HEK293 (cell line): ENCODE measurements around the gene NAP1L4.

Experiments
- SALL2 ChIP-seq: fragments of 450-650 bp; formaldehyde crosslinking; IDR thresholded peaks from 2 replicates; pipeline ENCODE4 v1.5.0; 2017; ENCODE audit warnings: missing biosample characterization, mild to moderate bottlenecking, missing genetic modification characterization, borderline replicate concordance
- ZNF274 ChIP-seq, 2 experiments: fragments of 200-500 bp in 1 of 2; fragments of 450-650 bp in 1 of 2; sonication (Bioruptor generic) in 1 of 2; formaldehyde crosslinking in 1 of 2; IDR thresholded peaks; 2 replicates each; pipeline versions ENCODE4 v1.5.1 to v1.6.1; 2014 to 2016; ENCODE audit warnings: borderline replicate concordance in 1 of 2, inconsistent platforms in 1 of 2, low read length in 1 of 2, missing biosample characterization in 1 of 2, missing genetic modification characterization in 1 of 2
- ZNF394 ChIP-seq: fragments of 450-650 bp; formaldehyde crosslinking; IDR thresholded peaks from 2 replicates; pipeline ENCODE4 v1.5.1; 2016; ENCODE audit warnings: missing biosample characterization, missing genetic modification characterization, mild to moderate bottlenecking, moderate library complexity, borderline replicate concordance
- ZNF510 ChIP-seq: fragments of 450-650 bp; formaldehyde crosslinking; IDR thresholded peaks from 2 replicates; pipeline ENCODE4 v1.5.1; 2018; ENCODE audit warnings: mild to moderate bottlenecking, missing genetic modification characterization, missing biosample characterization; ENCODE audit not compliant: insufficient replicate concordance
- ZNF585B ChIP-seq: fragments of 450-650 bp; formaldehyde crosslinking; IDR thresholded peaks from 2 replicates; pipeline ENCODE4 v1.5.1; 2016; ENCODE audit warnings: missing biosample characterization, missing genetic modification characterization
- ZSCAN30 ChIP-seq: fragments of 450-650 bp; IDR thresholded peaks from 2 replicates; pipeline ENCODE4 v1.5.1; 2018; ENCODE audit warnings: missing biosample characterization, mild to moderate bottlenecking, missing genetic modification characterization, moderate library complexity
- TF ChIP-seq, protein P1 (sequence below): IDR thresholded peaks from 2 replicates; pipeline ENCODE4 v1.6.1; 2011; ENCODE audit warnings: mild to moderate bottlenecking, low read depth, low read length, borderline replicate concordance
- TF ChIP-seq, protein P2 (sequence below): fragments of 450-650 bp; formaldehyde crosslinking; IDR thresholded peaks from 2 replicates; pipeline ENCODE4 v1.5.1; 2016; ENCODE audit warnings: missing biosample characterization, missing genetic modification characterization

DNA sequence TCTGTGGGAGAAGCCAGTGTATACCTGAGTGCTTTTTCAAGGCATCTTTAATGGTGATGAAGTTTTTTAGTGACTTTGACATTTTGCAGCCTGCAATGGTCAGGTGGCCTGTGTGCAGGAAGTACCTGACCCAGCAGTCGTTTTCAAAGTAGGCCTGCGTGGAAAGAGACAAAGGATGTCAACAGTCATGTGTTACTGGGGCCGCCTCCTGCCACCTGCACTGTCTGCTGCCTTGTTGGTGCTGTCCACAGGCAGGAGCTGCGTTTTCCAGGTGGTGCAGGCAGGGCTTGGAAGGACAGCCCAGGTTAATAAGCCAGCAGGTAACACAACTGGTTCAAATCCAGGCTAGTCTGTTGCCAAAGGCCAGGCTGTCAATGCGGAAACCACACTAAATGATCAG is 26.5 kb upstream of the NAP1L4 start:
- TF ChIP-seq ZNF585B (no peak), ZNF510 (tag by site-specific recombination) (no peak), ZSCAN30 (tag by site-specific recombination) (no peak), SALL2 (tag by site-specific recombination) (no peak), ZNF274 (IDR thresholded peaks at IDR 0.05; ENCODE audit: low read length) (no peak), ZNF274 (tag by site-specific recombination; IDR thresholded peaks at IDR 0.05; ENCODE audit: borderline replicate concordance) (no peak), ZNF394 (tag by site-specific recombination) (no peak)
- TF ChIP-seq, protein P1, sequence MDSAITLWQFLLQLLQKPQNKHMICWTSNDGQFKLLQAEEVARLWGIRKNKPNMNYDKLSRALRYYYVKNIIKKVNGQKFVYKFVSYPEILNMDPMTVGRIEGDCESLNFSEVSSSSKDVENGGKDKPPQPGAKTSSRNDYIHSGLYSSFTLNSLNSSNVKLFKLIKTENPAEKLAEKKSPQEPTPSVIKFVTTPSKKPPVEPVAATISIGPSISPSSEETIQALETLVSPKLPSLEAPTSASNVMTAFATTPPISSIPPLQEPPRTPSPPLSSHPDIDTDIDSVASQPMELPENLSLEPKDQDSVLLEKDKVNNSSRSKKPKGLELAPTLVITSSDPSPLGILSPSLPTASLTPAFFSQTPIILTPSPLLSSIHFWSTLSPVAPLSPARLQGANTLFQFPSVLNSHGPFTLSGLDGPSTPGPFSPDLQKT = no peak
- TF ChIP-seq, protein P2, sequence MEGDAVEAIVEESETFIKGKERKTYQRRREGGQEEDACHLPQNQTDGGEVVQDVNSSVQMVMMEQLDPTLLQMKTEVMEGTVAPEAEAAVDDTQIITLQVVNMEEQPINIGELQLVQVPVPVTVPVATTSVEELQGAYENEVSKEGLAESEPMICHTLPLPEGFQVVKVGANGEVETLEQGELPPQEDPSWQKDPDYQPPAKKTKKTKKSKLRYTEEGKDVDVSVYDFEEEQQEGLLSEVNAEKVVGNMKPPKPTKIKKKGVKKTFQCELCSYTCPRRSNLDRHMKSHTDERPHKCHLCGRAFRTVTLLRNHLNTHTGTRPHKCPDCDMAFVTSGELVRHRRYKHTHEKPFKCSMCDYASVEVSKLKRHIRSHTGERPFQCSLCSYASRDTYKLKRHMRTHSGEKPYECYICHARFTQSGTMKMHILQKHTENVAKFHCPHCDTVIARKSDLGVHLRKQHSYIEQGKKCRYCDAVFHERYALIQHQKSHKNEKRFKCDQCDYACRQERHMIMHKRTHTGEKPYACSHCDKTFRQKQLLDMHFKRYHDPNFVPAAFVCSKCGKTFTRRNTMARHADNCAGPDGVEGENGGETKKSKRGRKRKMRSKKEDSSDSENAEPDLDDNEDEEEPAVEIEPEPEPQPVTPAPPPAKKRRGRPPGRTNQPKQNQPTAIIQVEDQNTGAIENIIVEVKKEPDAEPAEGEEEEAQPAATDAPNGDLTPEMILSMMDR (tag by site-specific recombination) = no peak
